Endothelial cell of umbilical vein (primary cell): ENCODE data around the gene UST. TPM values are rescaled to one million over a fixed set of nuclear protein-coding genes. Genes with fewer than 3 reads are reported as not detected.

Source experiments
- BruUV-seq: library from RNA; stranded (reverse); fragments of 400-500 nt; replicated peaks from 2 replicates; lab custom pipeline; 2021; lab: Mats Ljungman, UMichigan
- CTCF ChIA-PET: fragments of 300-600, 350-600 bp; sonication (Branson Sonifier 250); formaldehyde crosslinking; loops from one replicate; lab custom pipeline; 2021; ENCODE audit warnings: antibody characterized with exemption, inconsistent platforms; lab: Charles Lee
- POLR2A ChIA-PET: fragments of 300-600, 350-600 bp; sonication (Branson Sonifier 250); formaldehyde crosslinking; loops from one replicate; lab custom pipeline; 2021; ENCODE audit warnings: antibody characterized with exemption, inconsistent platforms; lab: Charles Lee
- DNase-seq: peaks from one replicate; pipeline ENCODE4 v3.0.0-alpha.2; 2011; ENCODE audit warnings: low read depth, low spot score
- FAIRE-seq: peaks from 2 replicates; lab custom pipeline; 2011; peaks lifted over from hg19 to GRCh38; lab: Jason Lieb, UNC
- H2AFZ ChIP-seq: 2 replicates; pipeline ENCODE4 v1.6.0; 2012; ENCODE audit warnings: low read depth, low read length, control low read depth, inconsistent platforms
- H3K27ac ChIP-seq: 2 replicates; pipeline ENCODE4 v1.5.1; 2011; ENCODE audit warnings: low read depth, mild to moderate bottlenecking, control low read depth, low read length, moderate library complexity; ENCODE audit not compliant: insufficient read depth
- H3K27me3 ChIP-seq, 2 experiments: 2 replicates each; pipeline versions ENCODE4 v1.6.0 to v1.6.1; 2011; ENCODE audit warnings: low read length in 2 of 2, mixed read lengths in 1 of 2; ENCODE audit not compliant: control insufficient read depth in 2 of 2, insufficient read depth in 2 of 2
- H3K36me3 ChIP-seq, 2 experiments: 2 replicates in 1 of 2; 3 replicates in 1 of 2; pipeline ENCODE4 v1.5.1; 2011; ENCODE audit warnings: low read length in 2 of 2, mild to moderate bottlenecking in 1 of 2, moderate library complexity in 1 of 2; ENCODE audit not compliant: control insufficient read depth in 2 of 2, insufficient read depth in 2 of 2; ENCODE audit errors: extremely low read depth in 1 of 2
- H3K4me1 ChIP-seq: 3 replicates; pipeline ENCODE4 v1.5.1; 2011; ENCODE audit warnings: mild to moderate bottlenecking, low read length; ENCODE audit not compliant: control insufficient read depth, insufficient read depth; ENCODE audit errors: extremely low read depth
- H3K4me2 ChIP-seq: 2 replicates; pipeline ENCODE4 v1.6.1; 2011; ENCODE audit warnings: low read length, control low read depth, mixed read lengths; ENCODE audit not compliant: insufficient read depth
- H3K4me3 ChIP-seq, 3 experiments: fragments of 200-600 bp in 1 of 3; sonication (generic), shearing (Covaris generic) in 1 of 3; replicated peaks in 1 of 3; 2 replicates each; pipeline ENCODE4 v1.5.1; 2011 to 2016; ENCODE audit warnings: control low read depth in 3 of 3, low read length in 3 of 3, mild to moderate bottlenecking in 2 of 3, inconsistent platforms in 1 of 3, low read depth in 1 of 3, moderate library complexity in 1 of 3; ENCODE audit not compliant: insufficient read depth in 1 of 3
- H3K79me2 ChIP-seq: 2 replicates; pipeline ENCODE4 v1.6.0; 2012; ENCODE audit warnings: low read length, inconsistent platforms; ENCODE audit not compliant: control insufficient read depth, insufficient read depth
- H3K9ac ChIP-seq: replicated peaks from 2 replicates; pipeline ENCODE3; 2011; ENCODE audit warnings: low read length, control low read depth; ENCODE audit not compliant: insufficient read depth; ENCODE audit errors: extremely low read depth
- H3K9me1 ChIP-seq: replicated peaks from 3 replicates; pipeline ENCODE4 v1.6.0; 2011; ENCODE audit warnings: mild to moderate bottlenecking, low read length; ENCODE audit not compliant: control insufficient read depth, insufficient read depth; ENCODE audit errors: extremely low read depth
- H3K9me3 ChIP-seq: replicated peaks from 2 replicates; pipeline ENCODE4 v1.5.1; 2012; ENCODE audit warnings: low read length, inconsistent platforms; ENCODE audit not compliant: control insufficient read depth, insufficient read depth
- H4K20me1 ChIP-seq: replicated peaks from 2 replicates; pipeline ENCODE3; 2011; ENCODE audit warnings: mild to moderate bottlenecking, low read length; ENCODE audit not compliant: control insufficient read depth, insufficient read depth; ENCODE audit errors: extremely low read depth
- EZH2 ChIP-seq: IDR thresholded peaks from 2 replicates; pipeline ENCODE4 v1.6.1; 2012; ENCODE audit warnings: borderline replicate concordance, low read depth, mild to moderate bottlenecking, moderate library complexity, low read length, inconsistent platforms; ENCODE audit not compliant: severe bottlenecking
- FOS ChIP-seq: IDR thresholded peaks from 2 replicates; pipeline ENCODE4 v1.6.1; 2011; ENCODE audit warnings: mild to moderate bottlenecking, low read length, moderate library complexity, borderline replicate concordance; ENCODE audit not compliant: insufficient read depth
- GATA2 ChIP-seq: IDR thresholded peaks from 2 replicates; pipeline ENCODE4 v1.7.0; 2011; ENCODE audit warnings: low read depth, mild to moderate bottlenecking, moderate library complexity, mixed read lengths, low read length; ENCODE audit not compliant: insufficient read length, insufficient read depth
- JUN ChIP-seq: IDR thresholded peaks from 2 replicates; pipeline ENCODE4 v1.6.1; 2011; ENCODE audit warnings: borderline replicate concordance, low read depth; ENCODE audit not compliant: insufficient read length, insufficient read depth
- MYC ChIP-seq: IDR thresholded peaks from one replicate; pipeline ENCODE4 v1.6.1; 2011; ENCODE audit warnings: mild to moderate bottlenecking, low read depth, low read length
- POLR2A ChIP-seq: IDR thresholded peaks from 2 replicates; pipeline ENCODE4 v1.6.1; 2012; ENCODE audit warnings: low read depth, mild to moderate bottlenecking, control low read depth, low read length
- POLR2AphosphoS5 ChIP-seq: IDR thresholded peaks from 2 replicates; pipeline ENCODE4 v1.6.1; 2012; ENCODE audit warnings: low read depth, mild to moderate bottlenecking, control low read depth, low read length, moderate library complexity; ENCODE audit not compliant: insufficient read depth
- dilution Hi-C: fragments of 300-500 bp; cut with MboI; formaldehyde crosslinking; loops from one replicate; pipeline ENCODE4 v1.15.0; 2019; ENCODE audit warnings: low sequenced_read_pairs; ENCODE audit not compliant: extremely low pct_ligation_motif_present
- intact Hi-C: fragments of 100-400 bp; cut with micrococcal nuclease; formaldehyde crosslinking; loops from one replicate; pipeline ENCODE4 v1.10.0; 2022
- polyA plus RNA-seq, 4 experiments: library from polyadenylated mRNA; depleted of rRNA in 3 of 4; stranded (reverse) in 3 of 4; unstranded in 1 of 4; fragments of >200 nt; gene quantifications; 2 replicates each; pipeline versions ENCODE4 v1.2.1 to v1.2.3, GENCODE V29; 2011 to 2012; ENCODE audit warnings: missing spikeins in 1 of 4
- total RNA-seq: library from RNA; stranded (reverse); gene quantifications from 2 replicates; pipeline ENCODE4 v1.2.3, GENCODE V29; 2021
- TF ChIP-seq, protein P1 (sequence below): IDR thresholded peaks from 2 replicates; pipeline ENCODE4 v1.6.1; 2011; ENCODE audit not compliant: insufficient read depth, insufficient read length
- TF ChIP-seq, protein P2 (sequence below), 2 donors: IDR thresholded peaks; 1 replicate in 1 of 2; 2 replicates in 1 of 2; pipeline ENCODE4 v1.5.1; 2011; ENCODE audit warnings: low read length in 2 of 2, mild to moderate bottlenecking in 2 of 2, moderate library complexity in 2 of 2, control low read depth in 1 of 2, inconsistent platforms in 1 of 2, low read depth in 1 of 2; ENCODE audit not compliant: insufficient read depth in 1 of 2; ENCODE audit errors: extremely low read depth in 1 of 2

Gene UST
- total and polyA plus RNA-seq, 2 donors (not counting 3 experiments of a cell fraction or from before 2014, with no cell fraction given): 0.26 to 0.84 TPM

DNA sequence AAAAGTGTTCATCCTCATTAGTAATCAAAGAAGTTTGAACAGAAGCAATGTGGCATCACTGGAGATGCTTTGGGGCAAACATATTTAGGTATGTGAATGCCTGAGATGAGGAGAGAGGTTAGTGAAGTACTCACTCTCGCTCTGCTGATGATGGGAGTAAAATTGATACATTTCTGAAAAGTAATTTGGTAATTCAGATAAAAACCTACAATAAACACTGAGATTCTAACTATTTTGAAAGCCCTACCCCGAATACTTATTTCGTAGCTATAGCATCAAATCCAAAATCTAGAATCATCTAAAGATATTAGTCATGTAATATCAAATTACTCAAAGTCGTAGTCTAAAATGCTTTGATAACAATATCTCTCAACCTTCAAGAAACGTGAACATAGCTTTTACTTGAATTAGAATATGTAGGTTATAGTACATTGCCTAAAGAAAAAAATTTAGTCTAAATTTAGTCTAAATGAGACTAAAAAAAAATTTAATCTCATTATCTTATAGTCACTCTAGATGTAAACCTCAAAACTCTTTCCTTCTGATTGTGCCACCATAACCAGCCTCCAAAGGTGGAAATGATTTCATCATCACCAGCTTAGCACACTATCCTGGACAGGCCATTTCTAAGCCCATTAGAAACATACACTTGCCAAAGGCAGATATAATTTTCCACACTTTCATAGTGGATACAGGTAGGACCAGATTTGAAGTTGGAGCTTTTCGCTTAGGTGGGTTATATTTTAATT lies 338.2 kb downstream of the UST start:
- Histone ChIP-seq H3K4me2 (no peak overlapping the region), H3K9me1 (no peaks in the 10 kb centered on the region), H3K27me3 (peaks cover 18 to 28% of the 10 kb centered on the region in 2 experiments), H3K9ac (no peak overlapping the region), H3K36me3 (no peaks in the 10 kb centered on the region), H3K79me2 (no peaks in the 10 kb centered on the region), H3K4me1 (no peaks in the 10 kb centered on the region), H4K20me1 (no peaks in the 10 kb centered on the region), H3K4me3 (no peak overlapping the region), H3K9me3 (no peaks in the 10 kb centered on the region), H3K27ac (no peak overlapping the region), H2AFZ (no peak overlapping the region)
- no TSS peak for BruUV-seq
- DNase-seq (no peak), FAIRE-seq (no peak)
- POLR2A ChIA-PET: no interaction called here
- intact Hi-C loops (no loop called here), dilution Hi-C loops (no loop called here)
- TF ChIP-seq, protein P1, sequence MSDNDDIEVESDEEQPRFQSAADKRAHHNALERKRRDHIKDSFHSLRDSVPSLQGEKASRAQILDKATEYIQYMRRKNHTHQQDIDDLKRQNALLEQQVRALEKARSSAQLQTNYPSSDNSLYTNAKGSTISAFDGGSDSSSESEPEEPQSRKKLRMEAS: no peak
- TF ChIP-seq, protein P2, sequence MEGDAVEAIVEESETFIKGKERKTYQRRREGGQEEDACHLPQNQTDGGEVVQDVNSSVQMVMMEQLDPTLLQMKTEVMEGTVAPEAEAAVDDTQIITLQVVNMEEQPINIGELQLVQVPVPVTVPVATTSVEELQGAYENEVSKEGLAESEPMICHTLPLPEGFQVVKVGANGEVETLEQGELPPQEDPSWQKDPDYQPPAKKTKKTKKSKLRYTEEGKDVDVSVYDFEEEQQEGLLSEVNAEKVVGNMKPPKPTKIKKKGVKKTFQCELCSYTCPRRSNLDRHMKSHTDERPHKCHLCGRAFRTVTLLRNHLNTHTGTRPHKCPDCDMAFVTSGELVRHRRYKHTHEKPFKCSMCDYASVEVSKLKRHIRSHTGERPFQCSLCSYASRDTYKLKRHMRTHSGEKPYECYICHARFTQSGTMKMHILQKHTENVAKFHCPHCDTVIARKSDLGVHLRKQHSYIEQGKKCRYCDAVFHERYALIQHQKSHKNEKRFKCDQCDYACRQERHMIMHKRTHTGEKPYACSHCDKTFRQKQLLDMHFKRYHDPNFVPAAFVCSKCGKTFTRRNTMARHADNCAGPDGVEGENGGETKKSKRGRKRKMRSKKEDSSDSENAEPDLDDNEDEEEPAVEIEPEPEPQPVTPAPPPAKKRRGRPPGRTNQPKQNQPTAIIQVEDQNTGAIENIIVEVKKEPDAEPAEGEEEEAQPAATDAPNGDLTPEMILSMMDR (IDR thresholded peaks at IDR 0.05; ENCODE audit: extremely low read depth in 1 of 2, insufficient read depth in 1 of 2, low read depth in 1 of 2, low read length in 2 of 2): no peak
- TF ChIP-seq EZH2 (no peak), GATA2 (no peak), FOS (no peak), POLR2AphosphoS5 (no peak), JUN (no peak), MYC (no peak), POLR2A (no peak)
- CTCF ChIA-PET: interaction anchor here (0.5 to 4.3 kb wide), 6 partner anchors 9 to 347 kb away, joined by 3 to 204 read pairs (median 4); no protein-coding TSS in a partner anchor
